Measurements from ENCODE around the gene SMPD4. TPM values are rescaled to one million over a fixed set of nuclear protein-coding genes. Genes with fewer than 3 reads are reported as not detected.
"Not testable (repeated sequence)": the region's sequence is repeated elsewhere in the genome, so short reads cannot be mapped to it uniquely, and the experiment has no call there.

Gene SMPD4
- total RNA-seq, 2 donors from 2014 or later: 81.6 to 93.9 TPM

GRCh38 chr2:130190237-130190636 lies 8.8 kb upstream of the SMPD4 start:
- H3K36me3 ChIP-seq (ENCODE audit: control insufficient read depth, insufficient read depth, low read length): no peaks in the 10 kb centered on the region
- no peaks in the 10 kb centered on the region for H3K27me3 ChIP-seq (ENCODE audit: control insufficient read depth, insufficient read depth, low read length, poor library complexity, severe bottlenecking)
- no peak overlapping the region for H3K4me3 ChIP-seq (ENCODE audit: low read length)
- no peaks in the 10 kb centered on the region for H3K9me3 ChIP-seq (ENCODE audit: control insufficient read depth, low read length)
- H3K27ac ChIP-seq (ENCODE audit: low read depth, low read length): no peak overlapping the region
- Mint-ChIP-seq H3K36me3 (ENCODE audit: low read depth) (peaks cover 8% of the 10 kb centered on the region), H3K4me3 (no peak overlapping the region), H3K4me1 (peaks cover 1% of the 10 kb centered on the region), H3K27ac (no peak overlapping the region), H3K27me3 (ENCODE audit: insufficient read depth) (peaks cover 5% of the 10 kb centered on the region), H3K9me3 (no peaks in the 10 kb centered on the region)
- H3K4me1 ChIP-seq (ENCODE audit: control insufficient read depth, insufficient read depth, low read length): no peaks in the 10 kb centered on the region
- DNase-seq: no peak
- no peak overlapping the region for H3K9ac ChIP-seq (ENCODE audit: extremely low read depth, low read length, poor library complexity, severe bottlenecking)
- WGBS, 2 experiments (ENCODE audit: insufficient coverage in 1 of 2, insufficient read length in 1 of 2): 95 to 99% methylated on average over 12 to 15 of the region's 15 CpGs
- TF ChIP-seq CTCF (conservative IDR thresholded peaks at IDR 0.05): no peak

GRCh38 chr2:130188958-130189357 lies 7.6 kb upstream of the SMPD4 start:
- H3K27ac Mint-ChIP-seq; DNase-seq; H3K9me3 Mint-ChIP-seq; H3K4me1 ChIP-seq (ENCODE audit: control insufficient read depth, insufficient read depth, low read length); H3K27me3 Mint-ChIP-seq (ENCODE audit: insufficient read depth); H3K9ac ChIP-seq (ENCODE audit: extremely low read depth, low read length, poor library complexity, severe bottlenecking); H3K27me3 ChIP-seq (ENCODE audit: control insufficient read depth, insufficient read depth, low read length, poor library complexity, severe bottlenecking); H3K4me3 Mint-ChIP-seq; H3K4me1 Mint-ChIP-seq; H3K9me3 ChIP-seq (ENCODE audit: control insufficient read depth, low read length); H3K4me3 ChIP-seq (ENCODE audit: low read length); H3K27ac ChIP-seq (ENCODE audit: low read depth, low read length); H3K36me3 ChIP-seq (ENCODE audit: control insufficient read depth, insufficient read depth, low read length): not testable (repeated sequence)
- 80 to 92% methylated on average over 1 to 4 of the region's 4 CpGs for WGBS, 2 experiments (ENCODE audit: insufficient coverage in 1 of 2, insufficient read length in 1 of 2)
- H3K36me3 Mint-ChIP-seq (ENCODE audit: low read depth): peaks cover 14% of the 10 kb centered on the region

GRCh38 chr2:130187859-130188792 lies 6.7 kb upstream of the SMPD4 start:
- not testable (repeated sequence) for H3K36me3 ChIP-seq (ENCODE audit: control insufficient read depth, insufficient read depth, low read length); H3K9me3 ChIP-seq (ENCODE audit: control insufficient read depth, low read length); H3K27ac Mint-ChIP-seq; DNase-seq; H3K4me3 Mint-ChIP-seq; H3K4me1 ChIP-seq (ENCODE audit: control insufficient read depth, insufficient read depth, low read length); H3K4me3 ChIP-seq (ENCODE audit: low read length); H3K27me3 ChIP-seq (ENCODE audit: control insufficient read depth, insufficient read depth, low read length, poor library complexity, severe bottlenecking); H3K4me1 Mint-ChIP-seq; H3K27ac ChIP-seq (ENCODE audit: low read depth, low read length); H3K27me3 Mint-ChIP-seq (ENCODE audit: insufficient read depth); H3K9ac ChIP-seq (ENCODE audit: extremely low read depth, low read length, poor library complexity, severe bottlenecking); H3K9me3 Mint-ChIP-seq
- H3K36me3 Mint-ChIP-seq (ENCODE audit: low read depth): peaks cover 15% of the 10 kb centered on the region
- WGBS, 2 experiments (ENCODE audit: insufficient coverage in 1 of 2, insufficient read length in 1 of 2): 92 to 93% methylated on average over 5 to 17 of the region's 17 CpGs

GRCh38 chr2:130187268-130187667 lies 5.9 kb upstream of the SMPD4 start:
- H3K4me3 Mint-ChIP-seq: no peak overlapping the region
- 92 to 100% methylated on average over 1 to 8 of the region's 8 CpGs for WGBS, 2 experiments (ENCODE audit: insufficient coverage in 1 of 2, insufficient read length in 1 of 2)

More at GRCh38 chr2:130187268-130187667, 5.9 kb upstream of the SMPD4 start:
- Histone ChIP-seq H3K4me3 (ENCODE audit: low read length) (no peak overlapping the region), H3K27ac (ENCODE audit: low read depth, low read length) (no peak overlapping the region), H3K27me3 (ENCODE audit: control insufficient read depth, insufficient read depth, low read length, poor library complexity, severe bottlenecking) (no peaks in the 10 kb centered on the region), H3K36me3 (ENCODE audit: control insufficient read depth, insufficient read depth, low read length) (peaks cover 8% of the 10 kb centered on the region), H3K4me1 (ENCODE audit: control insufficient read depth, insufficient read depth, low read length) (no peaks in the 10 kb centered on the region), H3K9me3 (ENCODE audit: control insufficient read depth, low read length) (no peaks in the 10 kb centered on the region), H3K9ac (ENCODE audit: extremely low read depth, low read length, poor library complexity, severe bottlenecking) (no peak overlapping the region)
- Mint-ChIP-seq H3K9me3 (no peaks in the 10 kb centered on the region), H3K27ac (no peak overlapping the region), H3K27me3 (ENCODE audit: insufficient read depth) (no peaks in the 10 kb centered on the region), H3K4me1 (peaks cover 10% of the 10 kb centered on the region), H3K36me3 (ENCODE audit: low read depth) (peaks cover 15% of the 10 kb centered on the region)
- no peak for DNase-seq
- TF ChIP-seq CTCF (conservative IDR thresholded peaks at IDR 0.05): no peak
